Heart left ventricle (tissue), 16 donors: ENCODE results near the gene TMPO. TPM values are rescaled to one million over a fixed set of nuclear protein-coding genes. Genes with fewer than 3 reads are reported as not detected.

Source experiments
- ATAC-seq, 4 donors: fragments of 200-7000 bp; cut with Tn5 transposase; one replicate each; pipeline ENCODE4 v1.9.1; 2020 to 2022; ENCODE audit warnings: moderate library complexity in 4 of 4, mild to moderate bottlenecking in 3 of 4, moderate number of reproducible peaks in 1 of 4
- DNase-seq, 5 donors: peaks; one replicate each; pipeline ENCODE4 v3.0.0-alpha.2; 2020
- H3K27ac ChIP-seq, 12 donors: fragments of 200-600 bp; sonication (generic) in 4 of 12; one replicate each; pipeline versions ENCODE4 v1.5.0 to v1.8.0; 2016 to 2022; ENCODE audit warnings: mild to moderate bottlenecking in 2 of 12
- H3K27me3 ChIP-seq, 9 donors: fragments of 200-600 bp; sonication (generic) in 2 of 9; one replicate each; pipeline versions ENCODE4 v1.5.1 to v1.8.0; 2016 to 2022; ENCODE audit warnings: mild to moderate bottlenecking in 3 of 9
- H3K36me3 ChIP-seq, 9 donors: fragments of 200-600 bp; sonication (generic) in 2 of 9; one replicate each; pipeline versions ENCODE4 v1.5.0 to v1.8.0; 2018 to 2022; ENCODE audit warnings: mild to moderate bottlenecking in 2 of 9
- H3K4me1 ChIP-seq, 12 donors: fragments of 200-600 bp; sonication (generic) in 4 of 12; one replicate each; pipeline versions ENCODE4 v1.5.0 to v1.8.0; 2016 to 2022; ENCODE audit warnings: mild to moderate bottlenecking in 3 of 12
- H3K4me3 ChIP-seq, 12 donors: fragments of 200-600 bp; sonication (generic) in 4 of 12; one replicate each; pipeline versions ENCODE4 v1.5.0 to v1.8.0; 2017 to 2022; ENCODE audit warnings: mild to moderate bottlenecking in 9 of 12, moderate library complexity in 4 of 12
- H3K9me3 ChIP-seq, 12 donors: fragments of 200-600 bp; sonication (generic) in 4 of 12; one replicate each; pipeline versions ENCODE4 v1.5.0 to v1.8.0; 2016 to 2022; ENCODE audit warnings: mild to moderate bottlenecking in 1 of 12
- POLR2A ChIP-seq, 2 donors: fragments of 450-650 bp; IDR thresholded peaks; one replicate each; pipeline ENCODE4 v1.6.1; 2017; ENCODE audit warnings: antibody characterized with exemption in 2 of 2, mild to moderate bottlenecking in 2 of 2, moderate library complexity in 2 of 2
- WGBS, 4 donors: extraction: QIAGEN DNeasy Blood & Tissue Kit in 2 of 4; methylation state at CpG; one replicate each; pipeline versions ENCODE4 v1.1.5 to v1.1.7; 2013 to 2018; 5-methylcytosine and 5-hydroxymethylcytosine counted together
- intact Hi-C, 10 donors: fragments of 100-400 bp; cut with DNase I; formaldehyde crosslinking; loops; one replicate each; pipeline versions ENCODE4 v1.11.1 to v1.14.2; 2022
- polyA plus RNA-seq, 2 donors: library from polyadenylated mRNA; stranded (reverse); fragments of 200-250 nt; gene quantifications; one replicate each; pipeline ENCODE4 v1.2.3, GENCODE V29; 2013
- total RNA-seq, 9 donors: library from RNA; depleted of rRNA in 2 of 9; stranded (reverse); fragments of >200 nt in 2 of 9; fragmentation: NEBNext Ultra II Directional in 3 of 9; extraction: Animal tissue kit (Norgen Biotek cat#: 25700) in 3 of 9; gene quantifications; one replicate each; pipeline versions ENCODE4 v1.1.0 to v1.2.4, GENCODE V29; 2016 to 2023
- TF ChIP-seq, protein P1 (sequence below), 12 donors: fragments of 200-600 bp; sonication (generic) in 4 of 12; IDR thresholded peaks; one replicate each; pipeline versions ENCODE4 v1.5.0 to v1.8.0; 2018 to 2022; ENCODE audit warnings: antibody characterized with exemption in 12 of 12, mild to moderate bottlenecking in 5 of 12
- donor health status: ischemic (EF 13 %, LVEDD 7.1; RV severe dilation, severe dysfunction).
- donor health status: healthy with polysubstance abuse.
- donor health status: DM: no; HTN: yes; CAD: no.
- donor health status: DM: no; HTN: no; CAD: no.
- donor health status: ischemic (EF 25% LVEDD 6.9; RV normal size, moderate dysfunction).
- donor health status: ischemic (EF 25% LVEDD 5.7; RV mildly dilated, moderate dysfunction).
- donor health status: healthy.
- donor health status: DM: yes; HTN: yes; CAD: no.
- donor health status: ischemic (EF 35%, LVEDD 5.7; RV mildly dilated, moderate dysfunction).
- donor health status: nonischemic (EF 11% LVEDD 7.7; RV severe dilation, severe dysfunction).
- donor health status: DM: yes; HTN: yes; CAD: no.
- donor health status: PGD.
- donor health status: ischemic (EF 29% LVEDD 5.4; RV normal size, mild dysfunction).
- donor health status: nonischemic (EF 23%, LVEDD 6.1; RV moderate dilation, normal function).

Gene TMPO
- total and polyA plus RNA-seq, 11 donors = 11.2 to 30.5 (median 16.5) TPM

DNA sequence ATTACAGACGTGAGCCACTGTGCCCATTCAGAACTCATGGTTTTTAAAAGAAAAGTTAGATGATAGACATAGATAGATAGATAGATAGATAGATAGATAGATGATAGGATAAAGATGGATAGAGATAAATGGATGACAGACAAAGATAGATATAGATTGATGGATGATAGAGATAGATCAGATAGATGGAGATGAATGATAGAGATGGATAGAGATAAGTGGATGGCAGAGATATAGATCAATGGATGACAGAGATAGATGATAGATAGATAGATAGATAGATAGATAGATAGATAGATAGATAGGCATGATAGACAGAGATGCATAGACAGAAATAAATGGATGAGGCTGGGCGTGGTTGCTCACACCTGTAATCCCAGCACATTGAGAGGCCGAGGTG lies 64.4 kb downstream of the TMPO start:
- no peak for DNase-seq
- Histone ChIP-seq H3K9me3 (no peaks in the 10 kb centered on the region), H3K27me3 (no peaks in the 10 kb centered on the region), H3K4me3 (no peak overlapping the region), H3K27ac (no peak overlapping the region), H3K36me3 (no peaks in the 10 kb centered on the region), H3K4me1 (no peaks in the 10 kb centered on the region)
- 91 to 97% (median 94%) methylated on average over 3 of the region's 3 CpGs for WGBS, 4 donors
- ATAC-seq = no peak
- intact Hi-C loops = no loop called here
- TF ChIP-seq, protein P1, sequence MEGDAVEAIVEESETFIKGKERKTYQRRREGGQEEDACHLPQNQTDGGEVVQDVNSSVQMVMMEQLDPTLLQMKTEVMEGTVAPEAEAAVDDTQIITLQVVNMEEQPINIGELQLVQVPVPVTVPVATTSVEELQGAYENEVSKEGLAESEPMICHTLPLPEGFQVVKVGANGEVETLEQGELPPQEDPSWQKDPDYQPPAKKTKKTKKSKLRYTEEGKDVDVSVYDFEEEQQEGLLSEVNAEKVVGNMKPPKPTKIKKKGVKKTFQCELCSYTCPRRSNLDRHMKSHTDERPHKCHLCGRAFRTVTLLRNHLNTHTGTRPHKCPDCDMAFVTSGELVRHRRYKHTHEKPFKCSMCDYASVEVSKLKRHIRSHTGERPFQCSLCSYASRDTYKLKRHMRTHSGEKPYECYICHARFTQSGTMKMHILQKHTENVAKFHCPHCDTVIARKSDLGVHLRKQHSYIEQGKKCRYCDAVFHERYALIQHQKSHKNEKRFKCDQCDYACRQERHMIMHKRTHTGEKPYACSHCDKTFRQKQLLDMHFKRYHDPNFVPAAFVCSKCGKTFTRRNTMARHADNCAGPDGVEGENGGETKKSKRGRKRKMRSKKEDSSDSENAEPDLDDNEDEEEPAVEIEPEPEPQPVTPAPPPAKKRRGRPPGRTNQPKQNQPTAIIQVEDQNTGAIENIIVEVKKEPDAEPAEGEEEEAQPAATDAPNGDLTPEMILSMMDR (IDR thresholded peaks at IDR 0.05) = no peak

DNA sequence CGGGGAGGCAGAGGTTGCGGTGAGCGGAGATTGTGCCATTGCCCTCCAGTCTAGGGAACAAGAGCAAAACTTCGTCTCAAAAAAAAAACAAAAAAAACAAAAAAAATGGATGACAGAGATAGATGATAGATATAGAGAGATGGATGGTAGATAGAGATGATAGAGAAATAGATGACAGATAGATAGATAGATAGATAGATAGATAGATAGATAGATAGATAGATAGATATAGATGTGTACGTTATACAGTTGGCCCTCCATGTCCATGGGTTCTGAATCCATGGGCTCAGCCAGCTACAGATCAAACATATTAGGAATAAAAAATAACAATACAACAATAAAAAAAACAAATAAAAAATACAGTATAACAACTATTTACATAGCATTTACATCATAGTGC lies 65.3 kb downstream of the TMPO start:
- H3K4me3 ChIP-seq = no peak overlapping the region
- 95 to 98% (median 97%) methylated on average over 5 of the region's 5 CpGs for WGBS, 4 donors
- DNase-seq = no peak
- H3K27ac ChIP-seq = no peak overlapping the region
- no peaks in the 10 kb centered on the region for H3K27me3 ChIP-seq
- no peak for ATAC-seq
- H3K36me3 ChIP-seq = no peaks in the 10 kb centered on the region
- no peaks in the 10 kb centered on the region for H3K4me1 ChIP-seq
- intact Hi-C loops = no loop called here
- H3K9me3 ChIP-seq = no peaks in the 10 kb centered on the region
- TF ChIP-seq, protein P1 (IDR thresholded peaks at IDR 0.05) = no peak
- no peak for TF ChIP-seq POLR2A (IDR thresholded peaks at IDR 0.05)

DNA sequence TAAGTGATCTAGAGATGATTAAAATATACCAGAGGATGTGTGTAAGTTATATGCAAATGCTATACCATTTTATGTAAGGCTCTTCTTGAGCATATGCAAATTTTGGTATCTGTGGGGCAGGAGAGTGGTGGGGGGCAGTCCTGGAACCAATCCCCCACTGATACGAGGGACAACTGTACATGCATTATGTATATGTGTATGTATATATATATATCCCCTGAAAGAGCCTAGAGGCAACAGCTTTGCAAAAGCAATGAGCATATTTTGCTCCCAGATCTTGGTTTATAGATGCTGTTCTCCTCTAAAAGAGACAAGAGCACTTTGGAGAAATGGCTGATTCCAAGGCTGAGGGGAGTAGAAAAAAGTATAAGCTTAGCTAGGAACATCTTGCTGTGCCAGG lies 65.7 kb downstream of the TMPO start:
- Histone ChIP-seq H3K4me1 (no peaks in the 10 kb centered on the region), H3K36me3 (no peaks in the 10 kb centered on the region), H3K27ac (no peak overlapping the region), H3K4me3 (no peak overlapping the region), H3K27me3 (no peaks in the 10 kb centered on the region), H3K9me3 (no peaks in the 10 kb centered on the region)
- intact Hi-C loops = no loop called here
- no peak for TF ChIP-seq POLR2A (IDR thresholded peaks at IDR 0.05)
- TF ChIP-seq, protein P1 (IDR thresholded peaks at IDR 0.05) = no peak
- whole genome bisulfite sequencing, 4 donors = 76 to 94% (median 90%) methylated on average over 1 of the region's 1 CpG
- DNase-seq = no peak
- ATAC-seq = no peak

DNA sequence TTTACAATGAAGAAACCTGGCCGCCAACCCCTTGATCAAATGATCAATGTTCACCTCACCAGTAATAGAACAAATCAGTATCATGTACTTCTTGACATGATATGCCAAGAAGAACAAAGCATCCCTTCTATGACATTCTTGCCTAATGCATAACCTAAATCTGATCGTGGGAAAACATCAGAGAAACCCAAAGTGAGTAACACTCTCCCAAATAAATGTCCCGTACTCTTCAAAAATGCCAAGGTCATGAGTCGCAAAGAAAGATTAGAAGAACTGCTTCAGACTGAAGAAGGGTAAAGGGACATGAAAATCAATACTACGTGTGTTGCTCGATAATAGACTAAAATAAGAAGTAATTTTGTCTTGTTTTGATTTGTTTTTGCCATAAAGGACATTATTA lies 66.7 kb downstream of the TMPO start:
- Histone ChIP-seq H3K27ac (no peak overlapping the region), H3K4me3 (no peak overlapping the region), H3K9me3 (no peaks in the 10 kb centered on the region), H3K27me3 (no peaks in the 10 kb centered on the region), H3K36me3 (no peaks in the 10 kb centered on the region), H3K4me1 (no peaks in the 10 kb centered on the region)
- TF ChIP-seq POLR2A (IDR thresholded peaks at IDR 0.05) = no peak
- TF ChIP-seq, protein P1 (IDR thresholded peaks at IDR 0.05) = no peak
- no peak for DNase-seq
- no peak for ATAC-seq
- WGBS, 4 donors = 82 to 88% (median 85%) methylated on average over 6 of the region's 6 CpGs
- intact Hi-C loops = no loop called here
